Ishikawa (cell line): ENCODE results near the gene CNTNAP2.

ENCODE experiments used
- CEBPB ChIP-seq: IDR thresholded peaks from 2 replicates; pipeline ENCODE4 v1.6.1; 2012
- CREB1 ChIP-seq: IDR thresholded peaks from 2 replicates; pipeline ENCODE4 v1.6.1; 2012; ENCODE audit warnings: low read depth
- EGR1 ChIP-seq: IDR thresholded peaks from 2 replicates; pipeline ENCODE4 v1.6.1; 2012
- EP300 ChIP-seq: IDR thresholded peaks from 2 replicates; pipeline ENCODE4 v1.6.1; 2012; ENCODE audit warnings: borderline replicate concordance
- FOXM1 ChIP-seq: IDR thresholded peaks from 2 replicates; pipeline ENCODE4 v1.6.1; 2012; ENCODE audit warnings: low read depth, borderline replicate concordance
- MAX ChIP-seq: IDR thresholded peaks from 2 replicates; pipeline ENCODE4 v1.6.1; 2012
- TAF1 ChIP-seq: IDR thresholded peaks from 2 replicates; pipeline ENCODE4 v1.6.1; 2012; ENCODE audit warnings: low read depth, mild to moderate bottlenecking
- TCF12 ChIP-seq: IDR thresholded peaks from 2 replicates; pipeline ENCODE4 v1.6.1; 2012; ENCODE audit warnings: low read depth
- TEAD4 ChIP-seq: IDR thresholded peaks from 2 replicates; pipeline ENCODE4 v1.6.1; 2012
- USF1 ChIP-seq: IDR thresholded peaks from 2 replicates; pipeline ENCODE4 v1.6.1; 2012
- YY1 ChIP-seq: IDR thresholded peaks from 2 replicates; pipeline ENCODE4 v1.6.1; 2012; ENCODE audit warnings: low read depth
- ZBTB7A ChIP-seq: IDR thresholded peaks from 2 replicates; pipeline ENCODE4 v1.6.1; 2012; ENCODE audit warnings: low read depth
- TF ChIP-seq, protein P1 (sequence below): IDR thresholded peaks from 2 replicates; pipeline ENCODE4 v1.6.1; 2012; ENCODE audit warnings: low read depth, mild to moderate bottlenecking

The CNTNAP2 gene

DNA sequence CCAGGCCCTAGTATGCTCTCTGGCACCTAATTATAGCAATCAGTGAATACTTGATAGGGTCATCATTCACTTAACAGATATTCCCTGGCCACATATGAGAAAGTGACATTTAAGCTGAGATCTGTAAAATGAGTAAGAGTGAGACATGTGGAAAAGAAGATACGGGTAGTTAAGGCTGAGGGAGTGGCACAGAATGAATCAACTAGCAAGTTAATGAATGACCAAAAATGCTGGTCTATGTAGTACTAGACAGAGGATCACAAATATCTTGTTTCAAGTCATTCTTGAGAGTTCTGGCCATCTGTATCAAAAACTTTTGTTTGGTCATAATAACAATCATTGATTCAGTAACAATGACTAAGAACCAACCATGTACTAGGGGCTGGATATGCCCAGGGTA lies 954.9 kb downstream of the CNTNAP2 start:
- TF ChIP-seq EP300 (no peak), ZBTB7A (no peak), TAF1 (no peak), CEBPB (no peak)

DNA sequence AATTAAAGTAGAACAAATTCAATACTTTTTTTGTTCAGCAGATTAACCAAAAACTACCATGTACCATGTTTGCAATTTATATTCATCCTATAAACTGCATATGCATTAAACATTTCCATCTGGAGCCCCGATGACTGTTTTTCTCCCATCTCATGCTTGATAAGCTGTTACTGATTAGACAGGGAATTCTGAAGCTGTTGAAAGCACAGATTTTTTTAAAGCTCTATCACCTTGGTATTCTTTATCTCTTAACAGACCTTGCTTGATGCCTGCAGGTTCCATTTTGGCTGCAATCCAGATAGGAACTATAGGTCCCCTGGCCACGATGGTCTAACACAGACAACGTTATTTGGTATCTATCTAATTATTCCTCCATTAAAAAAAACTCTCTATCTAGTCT lies 961.7 kb downstream of the CNTNAP2 start:
- TF ChIP-seq CEBPB (no peak), EGR1 (no peak), FOXM1 (no peak)
- TF ChIP-seq, protein P1, sequence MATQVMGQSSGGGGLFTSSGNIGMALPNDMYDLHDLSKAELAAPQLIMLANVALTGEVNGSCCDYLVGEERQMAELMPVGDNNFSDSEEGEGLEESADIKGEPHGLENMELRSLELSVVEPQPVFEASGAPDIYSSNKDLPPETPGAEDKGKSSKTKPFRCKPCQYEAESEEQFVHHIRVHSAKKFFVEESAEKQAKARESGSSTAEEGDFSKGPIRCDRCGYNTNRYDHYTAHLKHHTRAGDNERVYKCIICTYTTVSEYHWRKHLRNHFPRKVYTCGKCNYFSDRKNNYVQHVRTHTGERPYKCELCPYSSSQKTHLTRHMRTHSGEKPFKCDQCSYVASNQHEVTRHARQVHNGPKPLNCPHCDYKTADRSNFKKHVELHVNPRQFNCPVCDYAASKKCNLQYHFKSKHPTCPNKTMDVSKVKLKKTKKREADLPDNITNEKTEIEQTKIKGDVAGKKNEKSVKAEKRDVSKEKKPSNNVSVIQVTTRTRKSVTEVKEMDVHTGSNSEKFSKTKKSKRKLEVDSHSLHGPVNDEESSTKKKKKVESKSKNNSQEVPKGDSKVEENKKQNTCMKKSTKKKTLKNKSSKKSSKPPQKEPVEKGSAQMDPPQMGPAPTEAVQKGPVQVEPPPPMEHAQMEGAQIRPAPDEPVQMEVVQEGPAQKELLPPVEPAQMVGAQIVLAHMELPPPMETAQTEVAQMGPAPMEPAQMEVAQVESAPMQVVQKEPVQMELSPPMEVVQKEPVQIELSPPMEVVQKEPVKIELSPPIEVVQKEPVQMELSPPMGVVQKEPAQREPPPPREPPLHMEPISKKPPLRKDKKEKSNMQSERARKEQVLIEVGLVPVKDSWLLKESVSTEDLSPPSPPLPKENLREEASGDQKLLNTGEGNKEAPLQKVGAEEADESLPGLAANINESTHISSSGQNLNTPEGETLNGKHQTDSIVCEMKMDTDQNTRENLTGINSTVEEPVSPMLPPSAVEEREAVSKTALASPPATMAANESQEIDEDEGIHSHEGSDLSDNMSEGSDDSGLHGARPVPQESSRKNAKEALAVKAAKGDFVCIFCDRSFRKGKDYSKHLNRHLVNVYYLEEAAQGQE = no peak

DNA sequence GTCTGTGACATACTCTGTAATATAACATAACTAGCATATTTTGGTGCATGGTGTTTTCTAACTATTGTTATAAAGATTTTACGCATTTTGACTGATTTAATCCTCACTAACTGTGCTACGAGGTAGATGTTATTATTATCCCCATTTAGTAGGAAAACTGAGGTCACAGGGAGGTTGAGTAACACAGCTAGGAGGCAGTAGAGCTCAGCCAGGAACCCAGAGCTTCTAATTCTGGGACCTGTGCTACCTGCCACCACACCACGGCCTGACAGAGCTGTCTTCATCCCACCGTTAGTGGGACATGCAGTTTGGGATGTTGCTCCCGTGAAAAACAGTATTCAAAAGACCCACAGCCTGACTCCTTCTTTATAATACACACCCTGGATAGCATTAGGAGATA lies 962.5 kb downstream of the CNTNAP2 start:
- TF ChIP-seq CEBPB = no peak
- no peak for TF ChIP-seq TEAD4
- no peak for TF ChIP-seq EP300
- TF ChIP-seq USF1 = no peak

DNA sequence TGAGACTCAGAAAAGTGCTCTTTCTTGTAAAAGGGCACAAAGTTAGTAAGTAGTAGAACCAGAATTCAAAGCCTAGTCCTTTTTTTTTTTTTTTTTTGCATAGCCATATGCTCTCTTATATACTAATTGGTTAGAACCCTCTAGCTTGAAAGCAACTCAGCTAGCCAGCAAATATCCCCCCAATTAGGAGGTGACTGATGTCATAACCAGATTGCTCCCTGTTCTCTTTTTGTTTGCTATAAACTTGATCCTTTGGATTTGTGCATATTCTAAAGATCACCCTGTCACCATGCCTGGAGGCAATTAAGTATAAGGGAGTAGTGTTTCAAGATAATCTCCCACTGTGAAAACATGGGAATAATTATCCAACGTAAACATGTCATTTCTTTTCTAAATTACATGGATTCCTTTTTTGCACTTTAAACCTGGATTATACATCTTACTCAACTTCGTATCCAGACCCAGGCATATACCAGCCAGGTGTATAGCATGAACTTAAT lies 963.4 kb downstream of the CNTNAP2 start:
- TF ChIP-seq TEAD4 (no peak), MAX (no peak), YY1 (no peak), TAF1 (no peak), ZBTB7A (no peak)
- TF ChIP-seq, protein P1 = no peak

GRCh38 chr7:147081117-147081516 lies 964.5 kb downstream of the CNTNAP2 start:
- no peak for TF ChIP-seq TAF1
- TF ChIP-seq, protein P1 = no peak
- TF ChIP-seq CREB1 = no peak
- TF ChIP-seq USF1 = no peak
- no peak for TF ChIP-seq MAX
- no peak for TF ChIP-seq EP300

DNA sequence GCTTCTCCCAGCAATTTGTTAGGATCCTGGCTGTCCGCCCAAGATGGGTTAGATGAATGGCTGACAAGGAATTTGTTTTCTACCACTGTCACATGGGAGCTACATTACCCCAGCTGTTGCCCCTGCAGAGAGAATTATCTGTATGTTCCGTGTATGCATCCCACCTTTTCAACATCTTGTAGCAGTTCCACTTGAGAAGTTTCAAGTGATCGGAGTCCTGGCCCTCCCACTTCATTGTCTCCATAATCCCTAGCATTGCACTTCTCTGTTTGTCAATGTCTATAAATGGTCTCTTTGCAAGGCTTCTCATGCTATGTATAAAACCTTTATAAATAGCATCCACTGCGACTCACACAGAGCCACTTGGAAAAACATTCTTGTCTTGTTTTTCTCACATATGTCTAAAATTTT lies 972.5 kb downstream of the CNTNAP2 start:
- TF ChIP-seq TEAD4 (no peak), TCF12 (no peak), CEBPB (no peak)

DNA sequence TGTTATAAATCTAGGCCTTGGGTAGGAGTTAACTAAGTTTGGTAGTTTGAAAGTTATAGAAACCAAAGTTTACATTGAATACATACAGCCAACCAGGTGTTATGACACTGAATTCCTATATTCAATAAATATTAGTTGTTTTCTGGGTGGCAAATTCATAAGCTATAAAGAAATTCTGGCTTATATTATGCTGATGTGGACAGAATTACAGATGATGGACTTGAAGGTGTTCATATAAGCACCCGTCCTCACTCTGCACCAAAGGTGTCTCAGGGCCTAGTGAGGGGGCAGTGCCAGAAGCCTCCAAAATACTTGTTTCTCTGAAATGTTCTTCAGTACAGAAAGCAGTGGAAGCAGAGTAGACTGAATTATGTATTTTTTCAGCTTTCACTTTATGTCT lies 973.0 kb downstream of the CNTNAP2 start:
- no peak for TF ChIP-seq EP300
